ENCODE data around the gene ARPC1A. TPM values are rescaled to one million over a fixed set of nuclear protein-coding genes. Genes with fewer than 3 reads are reported as not detected.

The ARPC1A gene
- total RNA-seq, 1 donor from 2014 or later, result 143 TPM

GRCh38 chr7:99296471-99296870 is 29.2 kb upstream of the ARPC1A start:
- Histone ChIP-seq H3K36me3 (no peaks in the 10 kb centered on the region), H3K27me3 (no peaks in the 10 kb centered on the region), H3K9me3 (ENCODE audit: low read depth) (no peaks in the 10 kb centered on the region), H3K9ac (no peak overlapping the region), H3K27ac (no peak overlapping the region), H3K4me3 (no peak overlapping the region), H3K4me2 (no peak overlapping the region), H3K79me2 (ENCODE audit: low read depth) (no peaks in the 10 kb centered on the region), H3K4me1 (no peaks in the 10 kb centered on the region), H2AFZ (replicated peaks) (no peak overlapping the region), H3F3A (ENCODE audit: low read depth) (no peaks in the 10 kb centered on the region), H4K20me1 (ENCODE audit: low read depth) (no peaks in the 10 kb centered on the region)
- no peak overlapping the region for H3K27ac Mint-ChIP-seq
- no peaks in the 10 kb centered on the region for H3K27me3 Mint-ChIP-seq (ENCODE audit: insufficient read depth, low read depth)
- TF ChIP-seq EZH2 (IDR thresholded peaks at IDR 0.05), result no peak
- TF ChIP-seq EZH2phosphoT487 (IDR thresholded peaks at IDR 0.05), result no peak
- no peak for TF ChIP-seq CTCF (IDR thresholded peaks at IDR 0.05)
- H3K4me3 Mint-ChIP-seq, result no peak overlapping the region
- no peak for DNase-seq (ENCODE audit: low spot score)
- no peaks in the 10 kb centered on the region for H3K4me1 Mint-ChIP-seq
- H3K36me3 Mint-ChIP-seq, result no peaks in the 10 kb centered on the region
- no peaks in the 10 kb centered on the region for H3K9me3 Mint-ChIP-seq

- no peak overlapping the region for H2AFZ ChIP-seq (replicated peaks)
- Mint-ChIP-seq H3K27ac (no peak overlapping the region), H3K9me3 (no peaks in the 10 kb centered on the region), H3K4me1 (no peaks in the 10 kb centered on the region), H3K27me3 (ENCODE audit: insufficient read depth, low read depth) (peaks cover 2% of the 10 kb centered on the region), H3K36me3 (no peaks in the 10 kb centered on the region), H3K4me3 (no peak overlapping the region)
- no peak overlapping the region for H3K4me3 ChIP-seq
- no peaks in the 10 kb centered on the region for H4K20me1 ChIP-seq (ENCODE audit: low read depth)
- TF ChIP-seq EZH2 (IDR thresholded peaks at IDR 0.05) (no peak), CTCF (IDR thresholded peaks at IDR 0.05) (no peak), EZH2phosphoT487 (IDR thresholded peaks at IDR 0.05) (no peak)
- H3K27me3 ChIP-seq, result no peaks in the 10 kb centered on the region
- no peak overlapping the region for H3K27ac ChIP-seq
- no peak overlapping the region for H3K4me2 ChIP-seq
- no peak for DNase-seq (ENCODE audit: low spot score)
- H3K4me1 ChIP-seq, result no peaks in the 10 kb centered on the region
- no peaks in the 10 kb centered on the region for H3K9me3 ChIP-seq (ENCODE audit: low read depth)
- no peak overlapping the region for H3K9ac ChIP-seq
- H3K79me2 ChIP-seq (ENCODE audit: low read depth), result no peaks in the 10 kb centered on the region
- H3K36me3 ChIP-seq, result no peaks in the 10 kb centered on the region
- H3F3A ChIP-seq (ENCODE audit: low read depth), result no peaks in the 10 kb centered on the region
Measured at GRCh38 chr7:99301496-99301895, 24.2 kb upstream of the ARPC1A start.

GRCh38 chr7:99305473-99306260 is 20.0 kb upstream of the ARPC1A start:
- no peaks in the 10 kb centered on the region for H3K4me1 Mint-ChIP-seq
- H3K4me3 ChIP-seq, result no peak overlapping the region
- no peak for DNase-seq (ENCODE audit: low spot score)
- no peak overlapping the region for H3K9ac ChIP-seq
- H3K27me3 ChIP-seq, result no peaks in the 10 kb centered on the region
- no peak overlapping the region for H3K4me3 Mint-ChIP-seq
- H3K36me3 Mint-ChIP-seq, result peaks cover 3% of the 10 kb centered on the region
- peak overlapping the region; percentile 16 for H3K27ac Mint-ChIP-seq
- TF ChIP-seq EZH2 (IDR thresholded peaks at IDR 0.05), result no peak
- TF ChIP-seq CTCF (IDR thresholded peaks at IDR 0.05), result no peak
- no peak for TF ChIP-seq EZH2phosphoT487 (IDR thresholded peaks at IDR 0.05)
- H3K9me3 Mint-ChIP-seq, result peaks cover 3% of the 10 kb centered on the region
- no peak overlapping the region for H3K27ac ChIP-seq
- H4K20me1 ChIP-seq (ENCODE audit: low read depth), result no peaks in the 10 kb centered on the region
- H3K36me3 ChIP-seq, result no peaks in the 10 kb centered on the region
- H3K4me2 ChIP-seq, result no peak overlapping the region
- H3K4me1 ChIP-seq, result no peaks in the 10 kb centered on the region
- no peak overlapping the region for H2AFZ ChIP-seq (replicated peaks)
- peaks cover 7% of the 10 kb centered on the region for H3K27me3 Mint-ChIP-seq (ENCODE audit: insufficient read depth, low read depth)
- no peaks in the 10 kb centered on the region for H3K9me3 ChIP-seq (ENCODE audit: low read depth)
- no peaks in the 10 kb centered on the region for H3K79me2 ChIP-seq (ENCODE audit: low read depth)
- H3F3A ChIP-seq (ENCODE audit: low read depth), result no peaks in the 10 kb centered on the region
